NCI-H345 (cell line): ENCODE data around the gene CMSS1.

ENCODE experiments used
- DNase-seq: peaks from one replicate; lab custom pipeline; 2025; lab: John Stamatoyannopoulos, UW

The CMSS1 gene

GRCh38 chr3:100183608-100184125, 366.0 kb downstream of the CMSS1 start:
- DNase-seq = no peak

- no peak for DNase-seq
Observed at GRCh38 chr3:100184948-100185570, 367.4 kb downstream of the CMSS1 start.

- no peak for DNase-seq
Observed at GRCh38 chr3:100185847-100186246, 368.2 kb downstream of the CMSS1 start.

GRCh38 chr3:100189444-100189964, 371.8 kb downstream of the CMSS1 start:
- DNase-seq = no peak

- no peak for DNase-seq
Observed at GRCh38 chr3:100195375-100195774, 377.7 kb downstream of the CMSS1 start.

GRCh38 chr3:100197876-100198275, 380.2 kb downstream of the CMSS1 start:
- no peak for DNase-seq

- no peak for DNase-seq
Observed at GRCh38 chr3:100198579-100199269, 381.1 kb downstream of the CMSS1 start.

- DNase-seq = no peak
Observed at GRCh38 chr3:100205171-100205570, 387.5 kb downstream of the CMSS1 start.

GRCh38 chr3:100206687-100207086, 389.0 kb downstream of the CMSS1 start:
- no peak for DNase-seq

GRCh38 chr3:100207886-100208285, 390.2 kb downstream of the CMSS1 start:
- no peak for DNase-seq

GRCh38 chr3:100209169-100209568, 391.5 kb downstream of the CMSS1 start:
- DNase-seq = no peak

GRCh38 chr3:100209948-100210771, 392.5 kb downstream of the CMSS1 start:
- DNase-seq = no peak

- DNase-seq = no peak
Observed at GRCh38 chr3:100210772-100211135, 393.1 kb downstream of the CMSS1 start.

GRCh38 chr3:100213891-100214573, 396.4 kb downstream of the CMSS1 start:
- DNase-seq = no peak

GRCh38 chr3:100214574-100214964, 396.9 kb downstream of the CMSS1 start:
- DNase-seq = no peak

- no peak for DNase-seq
Observed at GRCh38 chr3:100216713-100217112, 399.1 kb downstream of the CMSS1 start.

- DNase-seq = no peak
Observed at GRCh38 chr3:100221159-100221558, 403.5 kb downstream of the CMSS1 start.

- DNase-seq = no peak
Observed at GRCh38 chr3:100225193-100225592, 407.5 kb downstream of the CMSS1 start.

- no peak for DNase-seq
Observed at GRCh38 chr3:100225883-100226282, 408.2 kb downstream of the CMSS1 start.

- DNase-seq = no peak
Observed at GRCh38 chr3:100226712-100227429, 409.2 kb downstream of the CMSS1 start.

- DNase-seq = no peak
Observed at GRCh38 chr3:100227511-100227921, 409.9 kb downstream of the CMSS1 start.
